Breast epithelium (tissue), 3 donors: ENCODE results near the gene SNRPD3.

Source experiments
- CTCF ChIP-seq, 3 donors: fragments of 450-650 bp; IDR thresholded peaks; one replicate each; pipeline ENCODE4 v1.5.1; 2016 to 2017; ENCODE audit warnings: antibody characterized with exemption in 3 of 3, mild to moderate bottlenecking in 3 of 3, moderate library complexity in 3 of 3
- POLR2A ChIP-seq: fragments of 450-650 bp; IDR thresholded peaks from one replicate; pipeline ENCODE4 v1.6.1; 2016; ENCODE audit warnings: antibody characterized with exemption, mild to moderate bottlenecking, moderate library complexity
- POLR2AphosphoS5 ChIP-seq, 3 donors: sonication (generic); formaldehyde crosslinking; IDR thresholded peaks; one replicate each; pipeline ENCODE4 v1.6.1; 2017; ENCODE audit warnings: antibody characterized with exemption in 3 of 3

- TF ChIP-seq CTCF (IDR thresholded peaks at IDR 0.05), result no peak
- TF ChIP-seq POLR2A, result no peak
- TF ChIP-seq POLR2AphosphoS5 (IDR thresholded peaks at IDR 0.05), result no peak
These were observed 15.3 kb upstream of the SNRPD3 start for GRCh38 chr22:24540470-24540869.
